Myocyte (in vitro differentiated cells): ENCODE results near the gene MED12L. TPM values are rescaled to one million over a fixed set of nuclear protein-coding genes. Genes with fewer than 3 reads are reported as not detected.
"Not testable (repeated sequence)": the region's sequence is repeated elsewhere in the genome, so short reads cannot be mapped to it uniquely, and the experiment has no call there.

Experiments
- DNase-seq: peaks from one replicate; pipeline ENCODE4 v3.0.0-alpha.2; 2012; ENCODE audit warnings: low read depth
- total RNA-seq: library from RNA; depleted of rRNA; stranded (reverse); fragments of >200 nt; gene quantifications from 2 replicates; pipeline ENCODE4 v1.2.3, GENCODE V29; 2014

Gene MED12L
- total RNA-seq, 1 donor from 2014 or later, result not detected

GRCh38 chr3:151210676-151211381 lies 125.4 kb downstream of the MED12L start:
- no peak for DNase-seq

- no peak for DNase-seq
Measured at GRCh38 chr3:151213151-151213550, 127.7 kb downstream of the MED12L start.

DNA sequence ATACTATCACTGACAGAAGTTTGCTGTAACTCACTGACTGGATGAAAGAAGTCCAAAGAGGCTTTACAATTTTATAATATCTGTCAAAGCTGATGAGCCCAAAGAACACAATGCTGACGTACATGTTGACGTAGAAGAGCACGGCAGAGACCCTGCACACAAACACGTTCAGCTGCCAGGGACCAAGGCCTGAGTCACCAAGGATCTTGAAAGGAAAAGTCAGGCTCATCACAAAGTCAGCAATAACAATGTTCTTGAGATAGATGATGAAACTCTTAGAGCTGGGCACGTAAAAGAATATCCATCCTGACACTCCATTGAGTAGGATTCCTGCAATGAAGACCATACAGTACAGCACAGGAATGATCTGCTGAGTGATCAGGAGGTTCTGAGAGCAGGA lies 128.4 kb downstream of the MED12L start:
- no peak for DNase-seq

- DNase-seq, result no peak
Measured at GRCh38 chr3:151214459-151214858, 129.0 kb downstream of the MED12L start.

- no peak for DNase-seq
Measured at GRCh38 chr3:151216641-151217607, 131.5 kb downstream of the MED12L start.

DNA sequence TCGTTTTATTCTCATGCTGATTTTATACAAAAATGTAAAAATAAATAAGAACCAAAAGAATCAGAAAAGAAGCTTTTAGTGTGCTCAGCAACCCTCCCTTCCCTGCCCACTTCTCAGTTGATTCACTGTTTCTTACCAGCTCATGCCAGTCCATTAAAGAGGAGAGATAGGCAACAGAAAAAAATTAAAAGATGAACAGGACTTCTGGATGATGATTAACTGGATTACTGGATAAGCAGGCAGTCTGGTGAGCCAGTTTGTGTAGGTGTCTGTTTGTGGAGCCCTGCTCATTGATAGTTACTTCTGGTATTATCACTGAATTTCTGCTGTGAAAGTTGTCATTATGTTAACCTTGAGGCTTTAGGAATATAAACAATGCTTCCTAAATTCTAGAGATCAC lies 132.7 kb downstream of the MED12L start:
- DNase-seq, result no peak

DNA sequence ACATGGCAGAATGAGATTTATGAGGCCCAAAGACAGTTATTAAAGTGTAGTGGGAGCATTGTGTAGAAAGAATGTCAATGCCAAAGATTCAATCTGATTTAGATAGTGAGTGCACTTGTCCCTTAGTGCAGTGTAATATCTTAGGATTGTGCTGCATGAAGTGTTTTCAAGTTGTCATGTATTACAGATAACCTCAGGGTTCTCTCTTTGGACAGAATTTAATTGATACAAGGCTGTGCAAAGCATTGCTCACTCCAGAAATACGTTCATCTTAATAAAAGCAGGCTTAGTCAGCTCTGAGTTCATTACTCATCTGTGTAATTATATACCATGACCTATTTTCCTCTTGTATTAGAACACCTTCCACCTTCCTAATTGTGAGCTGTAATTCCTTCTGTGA lies 133.6 kb downstream of the MED12L start:
- DNase-seq, result no peak

- no peak for DNase-seq
Measured at GRCh38 chr3:151224268-151224866, 138.9 kb downstream of the MED12L start.

DNA sequence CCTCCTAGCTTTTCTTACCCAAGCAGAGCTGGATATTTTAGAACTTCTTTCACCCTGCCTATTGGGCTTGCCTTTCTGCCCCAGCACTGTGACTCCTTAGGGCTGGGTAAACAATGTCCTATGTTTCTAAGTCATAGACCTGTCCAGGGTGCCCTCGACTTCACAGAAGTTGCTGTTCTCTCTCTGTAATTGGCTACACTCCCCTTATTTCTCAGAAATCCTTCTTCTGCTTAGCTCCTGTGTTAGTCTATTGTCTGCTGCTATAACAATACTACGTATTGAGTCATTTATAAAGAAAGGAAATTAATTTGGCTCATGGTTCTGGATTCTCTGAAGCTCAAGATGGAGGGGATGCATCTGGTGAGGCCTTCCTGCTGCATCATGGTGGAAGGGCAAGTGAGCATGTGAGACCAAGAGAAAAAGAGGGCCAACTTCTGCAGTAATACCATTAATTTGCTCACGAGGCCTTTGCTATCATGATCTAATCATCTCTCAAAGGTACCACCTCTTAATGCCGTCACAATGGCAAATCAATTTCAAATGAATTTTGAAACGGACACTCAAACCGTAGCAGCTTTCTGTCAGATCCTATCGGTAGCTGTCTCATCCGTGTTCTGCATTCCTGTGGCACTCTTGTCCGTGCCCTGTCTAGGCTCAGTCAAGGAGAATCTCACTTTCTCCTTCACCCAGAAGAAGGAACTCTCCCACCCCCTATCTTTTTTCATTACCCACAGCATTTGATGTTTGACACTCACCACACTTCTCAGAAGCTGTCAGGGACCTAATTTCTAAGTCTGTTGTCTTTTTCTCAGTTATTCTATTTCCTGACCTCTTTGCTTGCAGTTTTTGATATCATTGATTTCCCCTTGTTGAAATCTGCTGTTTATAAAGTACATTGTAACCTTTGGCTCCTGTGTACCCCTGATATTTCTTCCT lies 139.8 kb downstream of the MED12L start:
- DNase-seq, result no peak

- DNase-seq, result no peak
Measured at GRCh38 chr3:151226088-151226563, 140.7 kb downstream of the MED12L start.

- DNase-seq, result no peak
Measured at GRCh38 chr3:151226825-151227224, 141.4 kb downstream of the MED12L start.

DNA sequence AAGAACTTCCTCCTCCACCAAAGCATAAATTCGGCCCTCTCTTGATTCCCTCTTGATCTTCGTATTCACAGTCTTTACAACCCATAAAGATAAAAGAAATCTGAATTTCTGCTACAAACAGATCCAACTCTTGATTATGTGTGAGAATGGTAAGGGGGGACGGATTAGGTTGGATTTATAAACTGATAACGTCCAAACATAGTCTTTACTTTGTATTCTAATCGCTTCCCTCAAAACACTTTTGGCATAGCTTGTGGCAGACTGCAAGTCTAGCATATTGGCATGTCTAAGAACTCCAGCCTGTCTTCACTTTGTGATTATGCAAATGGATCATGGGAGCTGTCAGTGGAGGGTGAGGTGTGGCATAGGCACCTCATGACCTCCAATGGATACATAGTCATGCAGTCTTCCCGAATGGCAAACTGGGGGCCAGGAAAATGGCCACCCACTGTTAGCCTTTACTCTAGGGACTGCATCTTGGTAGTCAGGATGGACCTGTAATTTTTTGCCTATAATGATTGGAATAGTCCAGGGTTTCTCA lies 141.9 kb downstream of the MED12L start:
- DNase-seq, result no peak

GRCh38 chr3:151227807-151228665 lies 142.6 kb downstream of the MED12L start:
- DNase-seq, result peak; percentile 81

GRCh38 chr3:151228666-151229040 lies 143.2 kb downstream of the MED12L start:
- DNase-seq, result peak; percentile 5

DNA sequence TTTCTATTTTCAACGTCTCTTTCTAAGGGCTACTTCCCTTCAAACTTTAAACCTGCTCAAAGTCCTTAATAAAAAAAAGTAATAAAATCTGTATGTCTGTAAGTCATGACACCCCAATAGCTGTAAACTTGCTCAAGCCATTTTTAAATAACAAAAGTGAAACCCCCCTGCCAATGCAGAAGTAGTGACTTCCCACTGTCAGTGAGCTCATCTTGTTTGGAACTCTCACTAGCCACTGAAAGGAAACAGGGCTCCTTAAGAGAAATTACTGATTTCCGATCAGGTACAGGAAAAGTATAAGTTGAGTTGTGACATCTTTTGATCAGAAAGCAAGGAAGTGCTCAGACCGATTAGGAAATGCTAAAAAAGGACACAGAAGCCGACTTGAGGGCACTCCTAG lies 145.2 kb downstream of the MED12L start:
- DNase-seq, result no peak

DNA sequence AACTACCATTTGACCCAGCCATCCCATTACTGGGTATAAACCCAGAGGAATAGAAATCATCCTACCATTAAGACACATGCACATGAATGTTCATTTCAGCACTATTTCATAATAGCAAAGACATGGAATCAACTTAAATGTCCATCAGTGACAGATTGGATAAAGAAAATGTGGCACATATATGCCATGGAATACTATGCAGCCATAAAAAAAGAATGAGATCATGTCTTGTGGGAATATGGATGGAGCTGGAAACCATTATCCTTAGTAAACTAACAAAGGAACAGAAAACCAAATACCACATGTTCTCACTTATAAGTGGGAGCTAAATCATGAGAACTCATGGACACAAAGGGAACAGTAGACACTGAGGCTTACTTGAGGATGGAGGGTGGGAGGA lies 146.9 kb downstream of the MED12L start:
- DNase-seq, result not testable (repeated sequence)

DNA sequence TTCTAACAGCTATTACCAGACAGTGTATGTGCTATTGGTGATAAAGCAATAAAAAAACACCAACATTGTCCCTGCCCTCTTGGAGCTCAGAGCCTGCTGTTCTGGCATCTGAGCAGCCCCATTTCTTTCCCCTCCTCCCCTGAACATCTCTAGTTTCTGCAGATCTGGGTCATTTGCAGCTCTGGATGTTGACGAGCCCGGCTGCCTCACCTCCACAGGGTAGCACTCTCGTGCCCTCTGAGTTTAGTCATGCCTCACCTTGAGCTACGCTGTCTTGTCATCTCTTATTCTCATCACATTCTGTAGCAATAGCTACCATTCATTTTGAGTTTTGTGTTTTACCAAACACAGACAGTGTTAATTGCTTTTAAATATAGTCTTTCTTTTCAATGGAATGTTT lies 147.5 kb downstream of the MED12L start:
- no peak for DNase-seq

DNA sequence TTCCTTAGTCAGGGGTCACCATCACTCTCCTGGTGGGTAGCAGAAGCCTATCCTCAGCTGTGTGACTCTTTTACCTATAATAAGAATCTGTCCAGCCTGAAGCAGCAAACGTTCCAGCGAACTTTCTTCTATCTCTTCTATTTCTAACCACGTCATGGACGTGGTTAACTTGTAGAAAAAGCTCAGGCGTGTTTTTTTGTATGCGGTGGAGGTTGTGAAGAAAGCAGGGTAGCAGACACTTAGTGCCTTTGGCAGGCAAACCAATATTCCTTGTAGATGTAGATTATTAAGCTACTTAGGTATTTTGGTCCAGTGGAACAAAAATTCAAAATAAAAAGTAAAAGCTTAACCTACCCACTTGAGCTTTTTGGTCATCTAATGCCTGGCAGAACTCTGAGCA lies 149.4 kb downstream of the MED12L start:
- DNase-seq, result no peak

- DNase-seq, result no peak
Measured at GRCh38 chr3:151236316-151236715, 150.9 kb downstream of the MED12L start.

GRCh38 chr3:151236736-151237135 lies 151.3 kb downstream of the MED12L start:
- DNase-seq, result no peak
